Activated T-cell treated with anti-CD3 and anti-CD28 coated beads for 4 hours (primary cell): Measurements from ENCODE around the gene ADGRL2.

Experiments used
- DNase-seq: peaks from one replicate; pipeline ENCODE4 v3.0.0-alpha.2; 2020

Gene ADGRL2

GRCh38 chr1:81920886-81921285 is 120.2 kb downstream of the ADGRL2 start:
- no peak for DNase-seq

GRCh38 chr1:81921344-81921743 is 120.6 kb downstream of the ADGRL2 start:
- no peak for DNase-seq

DNA sequence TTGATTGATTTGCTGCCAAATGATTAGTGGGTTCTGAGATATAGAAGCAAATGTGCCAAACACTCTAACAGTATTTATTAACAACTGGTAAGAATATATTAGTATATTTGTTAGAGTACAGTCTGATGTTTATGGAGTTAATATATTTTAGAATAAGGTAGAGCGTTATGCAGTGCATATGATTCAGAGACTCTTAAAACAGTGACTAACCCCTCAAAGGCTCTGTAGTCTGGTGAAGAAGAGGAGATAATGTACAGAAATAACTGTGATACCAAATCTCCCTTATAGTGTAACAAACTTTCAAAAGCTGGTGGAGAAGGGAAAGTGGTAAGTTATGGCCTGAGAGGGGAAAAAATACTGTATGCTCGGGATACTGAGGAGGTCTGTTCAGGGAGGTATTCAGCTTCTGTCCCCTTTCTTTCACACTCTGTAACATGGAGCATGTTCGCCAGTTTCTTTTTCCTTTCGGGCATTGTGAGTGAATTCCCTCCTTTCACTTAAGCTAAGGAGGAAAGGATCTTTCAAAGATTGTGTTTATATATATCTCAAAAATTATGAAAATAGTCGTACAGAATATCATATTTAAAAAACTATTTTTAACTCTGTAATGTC is 121.2 kb downstream of the ADGRL2 start:
- no peak for DNase-seq

DNA sequence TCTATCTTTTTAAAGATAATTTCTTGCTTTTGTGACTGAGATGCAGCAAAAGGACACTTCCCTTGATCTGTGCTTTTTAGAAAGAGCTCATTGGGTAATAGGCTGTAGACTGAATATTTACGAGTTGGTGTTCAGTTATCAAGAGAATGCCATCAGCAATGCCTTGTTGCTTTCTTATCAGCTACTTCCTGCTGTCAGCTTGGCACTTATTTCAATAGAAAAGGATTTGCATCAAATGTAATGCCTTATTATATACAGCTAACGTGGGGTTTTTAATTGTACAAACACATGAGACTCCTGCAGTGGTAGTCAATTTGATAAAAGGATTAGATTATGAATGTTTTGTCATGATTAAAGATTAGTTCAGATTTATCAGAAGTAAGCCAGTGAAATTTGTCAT is 122.2 kb downstream of the ADGRL2 start:
- no peak for DNase-seq

DNA sequence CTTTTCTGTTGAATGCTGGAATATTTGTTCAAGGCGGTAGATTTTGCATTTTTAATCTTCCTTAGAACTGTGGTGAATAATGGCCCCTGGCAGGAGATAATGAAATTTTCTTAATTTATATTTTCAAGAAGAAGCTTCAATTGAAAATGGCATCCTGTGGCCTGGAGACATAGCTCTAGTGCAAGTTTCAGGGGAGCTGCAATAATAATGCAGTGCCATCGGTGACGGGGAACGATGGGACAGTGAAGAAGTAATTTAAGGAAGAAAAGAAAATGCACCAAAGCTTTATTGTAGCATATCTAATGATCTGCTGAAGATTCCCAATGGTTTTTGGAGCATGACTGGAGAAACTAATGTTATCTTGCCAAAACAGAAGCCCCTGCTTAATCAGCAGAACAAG is 128.4 kb downstream of the ADGRL2 start:
- DNase-seq: no peak

- no peak for DNase-seq
Observed at GRCh38 chr1:81936853-81937252, 136.1 kb downstream of the ADGRL2 start.

- no peak for DNase-seq
Observed at GRCh38 chr1:81937791-81938450, 137.2 kb downstream of the ADGRL2 start.

- DNase-seq: no peak
Observed at GRCh38 chr1:81948495-81948894, 147.8 kb downstream of the ADGRL2 start.

- DNase-seq: no peak
Observed at GRCh38 chr1:81949421-81949820, 148.7 kb downstream of the ADGRL2 start.

DNA sequence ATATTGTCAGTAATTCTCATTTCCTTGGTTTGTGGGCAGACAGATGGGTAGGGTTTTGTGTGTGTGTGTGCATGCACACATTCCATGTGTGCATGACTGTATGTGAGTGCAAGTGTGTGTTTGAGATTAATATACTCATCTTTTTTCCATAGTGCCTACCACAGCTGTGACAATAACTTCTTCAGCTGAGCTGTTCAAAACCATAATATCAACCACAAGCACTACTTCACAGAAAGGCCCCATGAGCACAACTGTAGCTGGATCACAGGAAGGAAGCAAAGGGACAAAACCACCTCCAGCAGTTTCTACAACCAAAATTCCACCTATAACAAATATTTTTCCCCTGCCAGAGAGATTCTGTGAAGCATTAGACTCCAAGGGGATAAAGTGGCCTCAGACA is 149.3 kb downstream of the ADGRL2 start:
- DNase-seq: no peak

- no peak for DNase-seq
Observed at GRCh38 chr1:81950591-81951244, 150.0 kb downstream of the ADGRL2 start.

DNA sequence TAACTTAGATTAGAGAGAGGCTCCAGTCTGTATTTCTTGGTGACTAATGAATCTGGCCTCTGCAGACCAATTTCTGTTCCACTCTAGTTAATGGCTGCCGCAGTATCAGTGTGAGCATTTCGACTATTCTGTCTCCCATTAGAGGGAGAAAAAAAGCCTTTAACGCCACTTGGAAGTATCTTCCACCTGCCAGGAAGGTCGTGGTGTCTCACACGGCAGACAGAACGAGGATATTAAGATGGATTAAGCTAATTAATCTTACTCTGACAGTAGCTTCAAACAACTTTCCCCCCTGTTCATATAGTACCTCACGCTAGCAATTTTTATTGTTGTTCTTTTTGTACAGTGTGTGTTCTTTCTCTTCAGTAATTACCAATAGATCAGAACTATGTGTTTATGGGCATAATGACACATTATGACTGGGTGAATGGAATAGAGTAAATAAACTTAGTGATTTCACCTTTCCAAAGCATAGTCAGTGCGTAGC is 153.8 kb downstream of the ADGRL2 start:
- no peak for DNase-seq

DNA sequence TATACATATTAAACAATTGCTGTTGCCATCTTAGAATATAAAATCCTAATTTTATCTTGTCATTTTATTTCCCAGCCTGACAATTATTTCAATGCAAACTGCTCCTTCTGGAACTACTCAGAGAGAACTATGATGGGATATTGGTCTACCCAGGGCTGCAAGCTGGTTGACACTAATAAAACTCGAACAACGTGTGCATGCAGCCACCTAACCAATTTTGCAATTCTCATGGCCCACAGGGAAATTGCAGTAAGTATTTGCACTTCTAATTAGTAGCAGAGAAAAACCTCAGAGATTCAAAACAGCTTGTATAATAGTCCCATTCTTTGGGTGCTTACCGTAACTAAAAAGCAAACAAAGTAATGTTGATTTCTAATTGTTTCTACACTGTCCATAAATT is 167.2 kb downstream of the ADGRL2 start:
- DNase-seq: no peak

- no peak for DNase-seq
Observed at GRCh38 chr1:81970416-81970815, 169.7 kb downstream of the ADGRL2 start.

GRCh38 chr1:81974222-81974841 is 173.6 kb downstream of the ADGRL2 start:
- no peak for DNase-seq

GRCh38 chr1:81974883-81975555 is 174.3 kb downstream of the ADGRL2 start:
- no peak for DNase-seq

- DNase-seq: no peak
Observed at GRCh38 chr1:81976539-81976938, 175.8 kb downstream of the ADGRL2 start.

GRCh38 chr1:81978945-81979344 is 178.2 kb downstream of the ADGRL2 start:
- DNase-seq: no peak

- no peak for DNase-seq
Observed at GRCh38 chr1:81982523-81982922, 181.8 kb downstream of the ADGRL2 start.

DNA sequence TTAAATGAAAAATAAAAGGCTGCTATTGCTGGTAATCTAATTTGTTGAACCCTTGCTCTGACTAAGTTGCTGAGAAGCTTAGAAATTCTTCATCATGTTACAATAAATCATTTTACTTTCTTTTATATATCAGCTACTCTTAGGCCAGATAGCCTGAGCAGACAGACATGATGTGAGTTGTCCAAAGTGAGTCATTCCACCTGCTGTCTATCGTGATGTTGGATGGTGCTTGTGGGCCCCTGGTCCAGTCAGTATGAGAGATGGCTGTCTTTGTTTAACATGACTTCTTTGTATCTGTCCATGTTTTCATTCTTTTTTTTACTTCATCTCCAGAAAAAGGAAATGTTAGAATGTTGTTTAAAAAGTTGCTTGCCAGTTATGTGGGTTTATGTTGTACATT is 188.8 kb downstream of the ADGRL2 start:
- DNase-seq: no peak

- DNase-seq: no peak
Observed at GRCh38 chr1:81990241-81990640, 189.5 kb downstream of the ADGRL2 start.

GRCh38 chr1:81998165-81998564 is 197.4 kb downstream of the ADGRL2 start:
- DNase-seq: no peak

DNA sequence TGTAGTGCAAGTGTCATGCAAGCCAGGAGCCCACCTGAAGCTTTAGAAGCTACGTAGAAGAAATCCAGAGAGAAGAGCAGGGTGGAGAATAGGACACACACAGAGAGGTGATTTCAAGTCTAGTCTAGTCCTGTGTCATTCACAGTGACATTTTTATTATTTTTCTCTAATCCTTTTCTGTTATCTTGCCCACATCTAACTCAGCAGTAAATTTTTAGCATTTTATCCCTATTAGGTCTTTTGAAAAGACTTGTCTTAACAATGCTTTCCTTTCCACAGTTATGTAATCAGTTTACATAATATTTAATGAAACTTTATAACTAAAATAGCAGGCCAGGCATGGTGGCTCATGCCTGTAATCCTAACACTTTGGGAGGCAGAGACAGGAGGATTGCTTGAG is 198.6 kb downstream of the ADGRL2 start:
- DNase-seq: no peak
